Small intestine (tissue), 7 donors: Measurements from ENCODE around the gene MSMO1. TPM values are rescaled to one million over a fixed set of nuclear protein-coding genes. Genes with fewer than 3 reads are reported as not detected.
A peak's percentile ranks its signal among the peaks of the same experiment; 100 is the strongest.

Experiments
- DNase-seq, 2 donors: peaks; one replicate each; pipeline versions ENCODE4 v3.0.0 to v3.0.0-alpha.2; 2013
- FAIRE-seq: peaks from 2 replicates; lab custom pipeline; 2012; peaks lifted over from hg19 to GRCh38; lab: Jason Lieb, UNC
- H3K27ac ChIP-seq, 3 donors: one replicate each; pipeline ENCODE4 v1.5.1; 2013; ENCODE audit warnings: low read length in 2 of 3, mild to moderate bottlenecking in 2 of 3, control low read depth in 1 of 3, inconsistent platforms in 1 of 3, low read depth in 1 of 3, moderate library complexity in 1 of 3
- H3K27me3 ChIP-seq, 3 donors: one replicate each; pipeline ENCODE4 v1.6.1; 2013; ENCODE audit warnings: low read length in 3 of 3, inconsistent platforms in 1 of 3; ENCODE audit not compliant: control insufficient read depth in 3 of 3, insufficient read depth in 3 of 3
- H3K36me3 ChIP-seq, 3 donors: one replicate each; pipeline ENCODE4 v1.6.1; 2013; ENCODE audit warnings: low read length in 3 of 3, inconsistent platforms in 1 of 3, low read depth in 1 of 3, mild to moderate bottlenecking in 1 of 3, moderate library complexity in 1 of 3; ENCODE audit not compliant: control insufficient read depth in 3 of 3, insufficient read depth in 2 of 3
- H3K4me1 ChIP-seq, 3 donors: one replicate each; pipeline ENCODE4 v1.6.1; 2013; ENCODE audit warnings: low read length in 2 of 3, inconsistent platforms in 1 of 3, low read depth in 1 of 3, mild to moderate bottlenecking in 1 of 3, moderate library complexity in 1 of 3; ENCODE audit not compliant: control insufficient read depth in 3 of 3, insufficient read depth in 2 of 3
- H3K4me3 ChIP-seq, 3 donors: one replicate each; pipeline ENCODE4 v1.5.1; 2013; ENCODE audit warnings: low read length in 3 of 3, control low read depth in 1 of 3, inconsistent platforms in 1 of 3, low read depth in 1 of 3, mild to moderate bottlenecking in 1 of 3, moderate library complexity in 1 of 3
- H3K9me3 ChIP-seq, 2 donors: one replicate each; pipeline ENCODE4 v1.6.1; 2013; ENCODE audit warnings: low read depth in 1 of 2, low read length in 1 of 2; ENCODE audit not compliant: control insufficient read depth in 2 of 2, insufficient read depth in 1 of 2
- WGBS, 3 donors: extraction: QIAGEN DNeasy Blood & Tissue Kit; methylation state at CpG; one replicate each; pipeline ENCODE4 v1.1.7; 2013; 5-methylcytosine and 5-hydroxymethylcytosine counted together
- polyA plus RNA-seq, 4 donors: library from polyadenylated mRNA; stranded (reverse) in 3 of 4; unstranded in 1 of 4; fragments of 200-250 nt in 3 of 4; fragments of 120-200 nt in 1 of 4; gene quantifications; one replicate each; pipeline versions ENCODE4 v1.2.1 to v1.2.3, GENCODE V29; 2013
- donor health status: healthy with polysubstance abuse.
- donor health status: control.
- donor health status: control.
- donor health status: Bipolar disorder and iron deficiency.
- donor health status: healthy.

MSMO1 gene
- polyA plus RNA-seq, 4 donors = 18.6 to 226 (median 51.0) TPM

DNA sequence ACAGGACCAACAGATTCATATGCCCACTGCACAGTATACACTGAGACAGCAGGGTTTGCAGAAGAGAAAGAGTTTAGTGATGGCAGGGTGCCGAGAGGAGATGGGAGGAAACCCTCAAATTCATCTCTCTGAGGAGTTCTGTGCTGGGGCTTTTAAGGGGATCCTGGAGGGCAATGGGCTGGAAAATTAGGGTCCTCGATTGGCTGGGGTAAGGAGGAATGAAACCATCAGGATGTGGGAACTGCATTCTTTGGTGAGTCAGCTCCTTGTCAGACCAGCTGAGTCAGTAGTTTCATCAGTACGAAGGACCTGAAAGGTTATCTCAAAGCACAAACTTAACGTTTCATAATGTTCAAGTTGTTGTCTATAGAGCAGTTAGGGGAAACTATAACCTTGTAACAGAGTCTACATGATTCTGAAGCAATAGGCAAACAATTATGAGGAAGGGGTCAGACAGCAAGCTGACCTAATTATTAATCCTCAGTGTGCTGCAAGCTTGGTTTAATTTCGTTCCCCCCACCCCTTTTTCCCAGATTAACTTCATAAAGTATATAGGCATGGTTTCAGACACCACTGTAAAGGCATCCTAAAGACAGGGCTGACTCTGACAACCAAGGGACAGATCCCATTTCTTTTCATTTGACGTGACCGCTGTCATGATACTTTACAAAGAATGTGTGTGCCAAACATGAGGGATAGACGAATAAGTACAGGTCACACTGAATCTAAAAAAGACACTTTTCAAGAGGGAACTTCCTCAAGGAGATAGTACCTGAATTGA, 1.5 kb upstream of the MSMO1 start:
- FAIRE-seq (no peak), DNase-seq (peak; percentile 49 to 72)
- H3K27me3 ChIP-seq = no peaks in the 10 kb centered on the region
- peak overlapping the region in 2 of 3 donors; percentile 4 to 93 for H3K27ac ChIP-seq
- peak overlapping the region in 1 of 3 donors; percentile 59 for H3K4me3 ChIP-seq
- peaks cover 0 to 20% (median 7%) of the 10 kb centered on the region in 3 donors for H3K4me1 ChIP-seq
- WGBS, 3 donors = 49 to 61% (median 54%) methylated on average over 8 of the region's 8 CpGs
- peaks cover 0 to 5% (median 0%) of the 10 kb centered on the region in 3 donors for H3K36me3 ChIP-seq
- peaks cover 0 to 6% of the 10 kb centered on the region in 2 donors for H3K9me3 ChIP-seq

DNA sequence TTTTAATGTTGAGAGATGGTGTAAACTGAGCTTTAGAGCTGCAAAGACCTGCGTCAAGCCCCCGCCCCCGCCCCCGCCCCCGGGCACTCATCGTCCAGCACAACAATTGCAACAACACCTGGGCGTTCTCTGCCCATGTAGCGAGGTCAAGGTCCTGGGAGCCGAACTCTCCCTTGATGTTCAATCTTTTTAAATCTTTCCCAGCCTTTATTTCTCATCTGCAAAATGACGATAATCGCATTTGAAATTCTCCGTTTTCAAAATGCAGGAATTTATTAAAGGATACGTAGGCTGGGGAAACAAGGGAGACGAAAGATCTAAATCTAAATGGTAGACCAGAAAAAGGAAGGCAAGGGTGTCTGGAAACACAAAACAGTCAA, 648 bp upstream of the MSMO1 start:
- no peak for FAIRE-seq
- 0 to 2% (median 0%) methylated on average over 14 of the region's 14 CpGs for WGBS, 3 donors

DNA sequence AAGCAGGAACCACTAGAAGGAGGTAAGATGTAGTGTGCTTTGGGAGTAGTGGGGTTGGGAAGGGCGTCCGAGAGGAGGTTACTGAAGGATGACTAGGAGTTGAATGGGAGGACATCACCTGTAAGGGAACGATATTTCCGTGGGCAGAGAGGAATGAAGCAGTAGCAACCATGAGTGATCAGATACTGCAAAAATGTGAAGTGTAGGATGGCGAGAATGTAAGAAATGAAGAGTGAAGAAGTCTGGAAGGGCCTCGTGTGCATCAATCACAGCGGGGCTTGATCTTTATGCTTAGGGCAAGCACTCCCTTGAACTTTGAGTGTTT, 594 bp downstream of the MSMO1 start:
- Histone ChIP-seq H3K27ac (peak overlapping the region; percentile 28 to 96 (median 81)), H3K9me3 (peaks cover 0 to 6% of the 10 kb centered on the region in 2 donors), H3K27me3 (no peaks in the 10 kb centered on the region), H3K4me1 (peaks cover 2 to 20% (median 13%) of the 10 kb centered on the region in 3 donors), H3K4me3 (peak overlapping the region; percentile 61 to 93 (median 84)), H3K36me3 (peaks cover 0 to 9% (median 0%) of the 10 kb centered on the region in 3 donors)
- DNase-seq (no peak), FAIRE-seq (no peak)
- 0 to 1% (median 1%) methylated on average over 7 of the region's 7 CpGs for WGBS, 3 donors

More for the DNA sequence above, 648 bp upstream of the MSMO1 start:
- Histone ChIP-seq H3K9me3 (peaks cover 0 to 6% of the 10 kb centered on the region in 2 donors), H3K27ac (peak overlapping the region; percentile 38 to 93 (median 74)), H3K4me3 (peak overlapping the region; percentile 29 to 59 (median 52)), H3K27me3 (no peaks in the 10 kb centered on the region), H3K4me1 (peaks cover 0 to 20% (median 11%) of the 10 kb centered on the region in 3 donors), H3K36me3 (peaks cover 0 to 8% (median 0%) of the 10 kb centered on the region in 3 donors)
- DNase-seq = peak in 1 of 2 donors; percentile 61

DNA sequence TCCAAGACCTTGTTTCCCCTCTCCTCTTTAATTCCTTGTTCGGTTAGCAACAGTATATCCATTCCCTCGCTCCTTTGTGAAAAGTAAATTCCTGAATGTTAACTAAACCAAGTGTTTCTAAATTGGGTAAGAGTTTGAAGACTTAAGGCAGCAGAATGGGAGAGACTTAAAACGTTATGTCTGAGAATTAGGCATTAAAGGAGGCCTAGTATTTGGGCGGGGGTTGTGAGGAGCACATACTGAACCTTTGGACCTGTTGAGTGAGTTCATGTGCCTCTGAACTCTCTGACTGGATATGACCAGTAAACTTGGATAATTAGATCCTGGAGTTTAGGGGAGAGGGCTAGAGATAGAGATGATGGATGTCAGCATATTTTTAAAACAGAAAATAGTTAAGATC, 1.2 kb downstream of the MSMO1 start:
- Histone ChIP-seq H3K4me3 (peak overlapping the region; percentile 0 to 93 (median 84)), H3K9me3 (peaks cover 0 to 6% of the 10 kb centered on the region in 2 donors), H3K36me3 (peaks cover 0 to 10% (median 0%) of the 10 kb centered on the region in 3 donors), H3K27me3 (no peaks in the 10 kb centered on the region), H3K27ac (peak overlapping the region; percentile 28 to 96 (median 81)), H3K4me1 (peaks cover 2 to 20% (median 13%) of the 10 kb centered on the region in 3 donors)
- 6 to 27% (median 18%) methylated on average over 4 of the region's 4 CpGs for WGBS, 3 donors
- DNase-seq (peak; percentile 71 to 72), FAIRE-seq (no peak)

DNA sequence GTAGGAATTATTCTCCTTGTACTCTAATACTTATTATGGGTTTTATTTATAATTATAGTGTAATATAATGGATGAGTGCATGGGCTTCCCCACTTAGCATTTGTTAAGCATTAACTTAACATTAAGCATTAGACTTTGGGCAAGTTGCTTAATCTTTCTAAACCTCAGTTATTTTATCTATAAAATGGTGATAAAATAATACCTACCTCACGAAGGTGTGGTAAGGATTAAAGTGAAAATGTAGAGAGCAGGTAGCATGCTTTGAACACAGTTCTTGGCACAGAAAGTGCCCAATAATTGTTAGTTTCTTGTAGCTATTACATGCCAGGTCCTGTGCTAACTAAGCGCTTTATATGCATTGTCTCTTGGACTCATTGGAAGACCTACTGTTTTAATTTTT, 2.6 kb downstream of the MSMO1 start:
- H3K36me3 ChIP-seq = peaks cover 0 to 12% (median 2%) of the 10 kb centered on the region in 3 donors
- peaks cover 0 to 6% of the 10 kb centered on the region in 2 donors for H3K9me3 ChIP-seq
- H3K27ac ChIP-seq = peak overlapping the region in 1 of 3 donors; percentile 96
- no peak overlapping the region for H3K4me3 ChIP-seq
- no peak for FAIRE-seq
- peak in 1 of 2 donors; percentile 54 for DNase-seq
- no peaks in the 10 kb centered on the region for H3K27me3 ChIP-seq
- 52 to 82% (median 55%) methylated on average over 2 of the region's 2 CpGs for WGBS, 3 donors
- peaks cover 2 to 19% (median 13%) of the 10 kb centered on the region in 3 donors for H3K4me1 ChIP-seq

DNA sequence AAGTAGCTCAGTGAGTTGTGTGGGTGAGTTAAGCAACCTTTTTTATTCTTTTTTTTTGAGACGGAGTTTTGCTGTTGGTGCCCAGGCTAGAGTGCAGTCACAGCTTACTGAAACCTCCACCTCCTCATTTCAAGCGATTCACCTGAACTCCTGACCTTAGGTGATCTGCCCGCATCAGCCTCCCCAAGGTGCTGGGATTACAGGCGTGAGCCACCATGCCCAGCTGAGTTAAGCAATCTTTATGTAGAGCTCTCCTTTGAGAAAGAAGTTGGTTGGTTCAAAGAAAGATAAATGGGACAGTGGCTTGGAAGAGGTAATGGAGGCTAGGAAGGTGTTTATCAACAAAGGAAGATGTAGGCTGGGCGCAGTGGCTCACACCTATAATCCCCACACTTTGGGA, 3.2 kb downstream of the MSMO1 start:
- Histone ChIP-seq H3K36me3 (peaks cover 0 to 12% (median 2%) of the 10 kb centered on the region in 3 donors), H3K27ac (no peak overlapping the region), H3K4me1 (peaks cover 2 to 17% (median 15%) of the 10 kb centered on the region in 3 donors), H3K27me3 (no peaks in the 10 kb centered on the region), H3K4me3 (no peak overlapping the region), H3K9me3 (peaks cover 0 to under 1% of the 10 kb centered on the region in 2 donors)
- 68 to 84% (median 80%) methylated on average over 5 of the region's 5 CpGs for WGBS, 3 donors
- FAIRE-seq (no peak), DNase-seq (no peak)

DNA sequence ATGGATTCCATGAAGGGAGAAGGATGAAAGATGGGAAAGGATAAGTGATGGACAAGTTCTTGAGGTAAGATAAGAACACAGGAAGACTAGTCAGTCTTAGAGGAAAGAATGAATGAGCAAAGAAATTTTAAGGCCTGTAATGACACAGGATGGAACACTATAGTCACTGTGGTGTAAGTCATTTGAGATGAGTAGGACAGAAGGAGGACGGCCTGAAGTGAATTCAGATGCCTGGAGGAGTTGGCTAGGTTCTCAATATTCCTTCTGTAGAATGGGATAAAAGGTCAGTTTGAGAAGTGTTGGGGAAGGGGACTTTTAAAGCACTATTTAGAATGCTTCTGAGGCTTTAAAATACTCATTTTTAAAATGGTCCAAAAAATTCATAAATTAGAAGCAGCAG, 3.9 kb downstream of the MSMO1 start:
- 67 to 77% (median 76%) methylated on average over 1 of the region's 1 CpG for WGBS, 3 donors
- H3K27me3 ChIP-seq = no peaks in the 10 kb centered on the region
- peaks cover 2 to 15% (median 10%) of the 10 kb centered on the region in 3 donors for H3K4me1 ChIP-seq
- no peak overlapping the region for H3K27ac ChIP-seq
- FAIRE-seq (no peak), DNase-seq (no peak)
- no peaks in the 10 kb centered on the region for H3K9me3 ChIP-seq
- H3K4me3 ChIP-seq = no peak overlapping the region
- peaks cover 0 to 12% (median 2%) of the 10 kb centered on the region in 3 donors for H3K36me3 ChIP-seq

DNA sequence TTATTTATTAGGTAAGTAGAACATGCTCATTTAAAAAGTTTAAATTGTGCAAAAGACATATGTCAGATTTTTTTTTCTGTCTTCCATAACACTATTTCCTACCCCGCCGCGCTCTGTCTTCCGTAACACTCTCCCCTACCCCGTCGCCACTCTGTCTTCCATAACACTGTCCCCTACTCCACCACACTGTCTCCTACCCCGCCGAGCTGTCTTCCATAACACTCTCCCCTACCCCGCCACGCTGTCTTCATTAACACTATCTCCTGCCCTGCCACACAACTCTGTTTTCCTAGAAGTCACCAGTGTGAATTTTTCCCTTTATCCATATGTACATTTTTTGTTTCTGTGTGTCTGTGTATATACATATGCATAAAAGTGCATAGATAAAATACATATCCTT, 4.4 kb downstream of the MSMO1 start:
- WGBS, 3 donors = 88 to 91% (median 90%) methylated on average over 10 of the region's 10 CpGs
- Histone ChIP-seq H3K4me3 (no peak overlapping the region), H3K27ac (no peak overlapping the region), H3K4me1 (peaks cover 2 to 15% (median 9%) of the 10 kb centered on the region in 3 donors), H3K9me3 (no peaks in the 10 kb centered on the region), H3K27me3 (no peaks in the 10 kb centered on the region), H3K36me3 (peaks cover 0 to 12% (median 3%) of the 10 kb centered on the region in 3 donors)
- DNase-seq (no peak), FAIRE-seq (no peak)
